Neural cell (in vitro differentiated cells): ENCODE results near the gene DNAH8.

Source experiments
- EZH2 ChIP-seq: fragments of 200-600, 300-800 bp; shearing (Covaris generic), sonication (generic); IDR thresholded peaks from 2 replicates; pipeline ENCODE4 v1.6.1; 2014; ENCODE audit warnings: antibody characterized with exemption, low read length, borderline replicate concordance, mild to moderate bottlenecking; ENCODE audit not compliant: insufficient read depth, poor library complexity, severe bottlenecking
- MXI1 ChIP-seq: fragments of 450-650 bp; conservative IDR thresholded peaks from 2 replicates; pipeline ENCODE4 v1.6.1; 2014; ENCODE audit warnings: antibody characterized with exemption, mild to moderate bottlenecking; ENCODE audit not compliant: poor library complexity, severe bottlenecking
- POLR2AphosphoS5 ChIP-seq: IDR thresholded peaks from 2 replicates; pipeline ENCODE4 v1.6.1; 2012
- RAD21 ChIP-seq: fragments of 450-650 bp; conservative IDR thresholded peaks from 2 replicates; pipeline ENCODE4 v1.6.1; 2014; ENCODE audit warnings: antibody characterized with exemption, mild to moderate bottlenecking, moderate library complexity
- REST ChIP-seq: IDR thresholded peaks from 2 replicates; pipeline ENCODE4 v1.6.1; 2012; ENCODE audit warnings: borderline replicate concordance
- SMC3 ChIP-seq: fragments of 450-650 bp; conservative IDR thresholded peaks from 2 replicates; pipeline ENCODE4 v1.6.1; 2014; ENCODE audit warnings: antibody characterized with exemption, mild to moderate bottlenecking, moderate library complexity; ENCODE audit not compliant: poor library complexity
- TAF1 ChIP-seq: IDR thresholded peaks from 2 replicates; pipeline ENCODE4 v1.6.1; 2012; ENCODE audit warnings: low read depth
- TF ChIP-seq, protein P1 (sequence below): fragments of 450-650 bp; IDR thresholded peaks from 2 replicates; pipeline ENCODE4 v1.5.1; 2014; ENCODE audit warnings: antibody characterized with exemption, mild to moderate bottlenecking, moderate library complexity; ENCODE audit not compliant: poor library complexity, severe bottlenecking

DNA sequence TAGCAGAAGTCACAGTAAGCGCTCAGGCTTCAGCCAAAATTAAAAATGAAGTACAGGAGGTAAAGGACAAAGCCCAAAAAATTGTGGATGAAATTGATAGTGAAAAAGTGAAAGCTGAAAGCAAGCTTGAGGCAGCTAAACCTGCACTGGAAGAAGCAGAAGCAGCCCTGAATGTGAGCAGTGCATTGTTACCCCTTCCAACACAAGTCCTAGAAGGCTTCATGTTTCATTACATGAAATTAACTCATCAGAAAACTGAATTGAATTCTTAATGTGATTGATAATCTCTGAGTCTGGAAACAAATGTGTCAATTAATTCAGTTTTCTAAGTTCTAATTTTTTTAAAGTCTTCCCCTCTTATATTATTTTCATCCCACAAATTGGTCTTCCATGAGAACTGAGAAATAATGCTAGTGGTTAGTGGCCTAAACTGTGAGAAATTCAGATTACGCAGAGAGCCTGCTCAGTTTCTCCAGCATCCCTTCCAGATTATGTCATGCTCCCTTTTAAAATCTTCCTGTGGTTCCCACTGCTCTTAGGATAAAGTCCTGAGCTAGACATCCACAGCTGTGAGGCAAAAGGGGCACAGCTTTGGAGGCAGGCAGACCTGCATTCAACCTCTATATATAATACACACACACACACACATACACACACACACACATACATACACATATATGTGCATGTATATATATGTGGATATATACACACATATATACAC, 200.3 kb downstream of the DNAH8 start:
- TF ChIP-seq EZH2 (no peak), MXI1 (no peak), TAF1 (no peak), POLR2AphosphoS5 (no peak), SMC3 (no peak), RAD21 (no peak), REST (no peak)
- TF ChIP-seq, protein P1, sequence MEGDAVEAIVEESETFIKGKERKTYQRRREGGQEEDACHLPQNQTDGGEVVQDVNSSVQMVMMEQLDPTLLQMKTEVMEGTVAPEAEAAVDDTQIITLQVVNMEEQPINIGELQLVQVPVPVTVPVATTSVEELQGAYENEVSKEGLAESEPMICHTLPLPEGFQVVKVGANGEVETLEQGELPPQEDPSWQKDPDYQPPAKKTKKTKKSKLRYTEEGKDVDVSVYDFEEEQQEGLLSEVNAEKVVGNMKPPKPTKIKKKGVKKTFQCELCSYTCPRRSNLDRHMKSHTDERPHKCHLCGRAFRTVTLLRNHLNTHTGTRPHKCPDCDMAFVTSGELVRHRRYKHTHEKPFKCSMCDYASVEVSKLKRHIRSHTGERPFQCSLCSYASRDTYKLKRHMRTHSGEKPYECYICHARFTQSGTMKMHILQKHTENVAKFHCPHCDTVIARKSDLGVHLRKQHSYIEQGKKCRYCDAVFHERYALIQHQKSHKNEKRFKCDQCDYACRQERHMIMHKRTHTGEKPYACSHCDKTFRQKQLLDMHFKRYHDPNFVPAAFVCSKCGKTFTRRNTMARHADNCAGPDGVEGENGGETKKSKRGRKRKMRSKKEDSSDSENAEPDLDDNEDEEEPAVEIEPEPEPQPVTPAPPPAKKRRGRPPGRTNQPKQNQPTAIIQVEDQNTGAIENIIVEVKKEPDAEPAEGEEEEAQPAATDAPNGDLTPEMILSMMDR: no peak
